Endothelial cell of umbilical vein (primary cell): ENCODE measurements around the gene SULT1C3. TPM values are rescaled to one million over a fixed set of nuclear protein-coding genes. Genes with fewer than 3 reads are reported as not detected.

ENCODE experiments used
- BruUV-seq: library from RNA; stranded (reverse); fragments of 400-500 nt; replicated peaks from 2 replicates; lab custom pipeline; 2021; lab: Mats Ljungman, UMichigan
- CTCF ChIA-PET: fragments of 300-600, 350-600 bp; sonication (Branson Sonifier 250); formaldehyde crosslinking; loops from one replicate; lab custom pipeline; 2021; ENCODE audit warnings: antibody characterized with exemption, inconsistent platforms; lab: Charles Lee
- POLR2A ChIA-PET: fragments of 300-600, 350-600 bp; sonication (Branson Sonifier 250); formaldehyde crosslinking; loops from one replicate; lab custom pipeline; 2021; ENCODE audit warnings: antibody characterized with exemption, inconsistent platforms; lab: Charles Lee
- DNase-seq: peaks from one replicate; pipeline ENCODE4 v3.0.0-alpha.2; 2011; ENCODE audit warnings: low read depth, low spot score
- FAIRE-seq: peaks from 2 replicates; lab custom pipeline; 2011; peaks lifted over from hg19 to GRCh38; lab: Jason Lieb, UNC
- H2AFZ ChIP-seq: 2 replicates; pipeline ENCODE4 v1.6.0; 2012; ENCODE audit warnings: low read depth, low read length, control low read depth, inconsistent platforms
- H3K27ac ChIP-seq: 2 replicates; pipeline ENCODE4 v1.5.1; 2011; ENCODE audit warnings: low read depth, mild to moderate bottlenecking, control low read depth, low read length, moderate library complexity; ENCODE audit not compliant: insufficient read depth
- H3K27me3 ChIP-seq, 2 experiments: 2 replicates each; pipeline versions ENCODE4 v1.6.0 to v1.6.1; 2011; ENCODE audit warnings: low read length in 2 of 2, mixed read lengths in 1 of 2; ENCODE audit not compliant: control insufficient read depth in 2 of 2, insufficient read depth in 2 of 2
- H3K36me3 ChIP-seq, 2 experiments: 2 replicates in 1 of 2; 3 replicates in 1 of 2; pipeline ENCODE4 v1.5.1; 2011; ENCODE audit warnings: low read length in 2 of 2, mild to moderate bottlenecking in 1 of 2, moderate library complexity in 1 of 2; ENCODE audit not compliant: control insufficient read depth in 2 of 2, insufficient read depth in 2 of 2; ENCODE audit errors: extremely low read depth in 1 of 2
- H3K4me1 ChIP-seq: 3 replicates; pipeline ENCODE4 v1.5.1; 2011; ENCODE audit warnings: mild to moderate bottlenecking, low read length; ENCODE audit not compliant: control insufficient read depth, insufficient read depth; ENCODE audit errors: extremely low read depth
- H3K4me2 ChIP-seq: 2 replicates; pipeline ENCODE4 v1.6.1; 2011; ENCODE audit warnings: low read length, control low read depth, mixed read lengths; ENCODE audit not compliant: insufficient read depth
- H3K4me3 ChIP-seq, 3 experiments: fragments of 200-600 bp in 1 of 3; sonication (generic), shearing (Covaris generic) in 1 of 3; replicated peaks in 1 of 3; 2 replicates each; pipeline ENCODE4 v1.5.1; 2011 to 2016; ENCODE audit warnings: control low read depth in 3 of 3, low read length in 3 of 3, mild to moderate bottlenecking in 2 of 3, inconsistent platforms in 1 of 3, low read depth in 1 of 3, moderate library complexity in 1 of 3; ENCODE audit not compliant: insufficient read depth in 1 of 3
- H3K79me2 ChIP-seq: 2 replicates; pipeline ENCODE4 v1.6.0; 2012; ENCODE audit warnings: low read length, inconsistent platforms; ENCODE audit not compliant: control insufficient read depth, insufficient read depth
- H3K9ac ChIP-seq: replicated peaks from 2 replicates; pipeline ENCODE3; 2011; ENCODE audit warnings: low read length, control low read depth; ENCODE audit not compliant: insufficient read depth; ENCODE audit errors: extremely low read depth
- H3K9me1 ChIP-seq: replicated peaks from 3 replicates; pipeline ENCODE4 v1.6.0; 2011; ENCODE audit warnings: mild to moderate bottlenecking, low read length; ENCODE audit not compliant: control insufficient read depth, insufficient read depth; ENCODE audit errors: extremely low read depth
- H3K9me3 ChIP-seq: replicated peaks from 2 replicates; pipeline ENCODE4 v1.5.1; 2012; ENCODE audit warnings: low read length, inconsistent platforms; ENCODE audit not compliant: control insufficient read depth, insufficient read depth
- H4K20me1 ChIP-seq: replicated peaks from 2 replicates; pipeline ENCODE3; 2011; ENCODE audit warnings: mild to moderate bottlenecking, low read length; ENCODE audit not compliant: control insufficient read depth, insufficient read depth; ENCODE audit errors: extremely low read depth
- CTCF ChIP-seq, 2 donors: IDR thresholded peaks; 1 replicate in 1 of 2; 2 replicates in 1 of 2; pipeline ENCODE4 v1.5.1; 2011; ENCODE audit warnings: low read length in 2 of 2, mild to moderate bottlenecking in 2 of 2, moderate library complexity in 2 of 2, control low read depth in 1 of 2, inconsistent platforms in 1 of 2, low read depth in 1 of 2; ENCODE audit not compliant: insufficient read depth in 1 of 2; ENCODE audit errors: extremely low read depth in 1 of 2
- FOS ChIP-seq: IDR thresholded peaks from 2 replicates; pipeline ENCODE4 v1.6.1; 2011; ENCODE audit warnings: mild to moderate bottlenecking, low read length, moderate library complexity, borderline replicate concordance; ENCODE audit not compliant: insufficient read depth
- GATA2 ChIP-seq: IDR thresholded peaks from 2 replicates; pipeline ENCODE4 v1.7.0; 2011; ENCODE audit warnings: low read depth, mild to moderate bottlenecking, moderate library complexity, mixed read lengths, low read length; ENCODE audit not compliant: insufficient read length, insufficient read depth
- JUN ChIP-seq: IDR thresholded peaks from 2 replicates; pipeline ENCODE4 v1.6.1; 2011; ENCODE audit warnings: borderline replicate concordance, low read depth; ENCODE audit not compliant: insufficient read length, insufficient read depth
- MAX ChIP-seq: IDR thresholded peaks from 2 replicates; pipeline ENCODE4 v1.6.1; 2011; ENCODE audit not compliant: insufficient read depth, insufficient read length
- MYC ChIP-seq: IDR thresholded peaks from one replicate; pipeline ENCODE4 v1.6.1; 2011; ENCODE audit warnings: mild to moderate bottlenecking, low read depth, low read length
- POLR2A ChIP-seq: IDR thresholded peaks from 2 replicates; pipeline ENCODE4 v1.6.1; 2012; ENCODE audit warnings: low read depth, mild to moderate bottlenecking, control low read depth, low read length
- POLR2AphosphoS5 ChIP-seq: IDR thresholded peaks from 2 replicates; pipeline ENCODE4 v1.6.1; 2012; ENCODE audit warnings: low read depth, mild to moderate bottlenecking, control low read depth, low read length, moderate library complexity; ENCODE audit not compliant: insufficient read depth
- dilution Hi-C: fragments of 300-500 bp; cut with MboI; formaldehyde crosslinking; loops from one replicate; pipeline ENCODE4 v1.15.0; 2019; ENCODE audit warnings: low sequenced_read_pairs; ENCODE audit not compliant: extremely low pct_ligation_motif_present
- intact Hi-C: fragments of 100-400 bp; cut with micrococcal nuclease; formaldehyde crosslinking; loops from one replicate; pipeline ENCODE4 v1.10.0; 2022
- polyA plus RNA-seq, 4 experiments: library from polyadenylated mRNA; depleted of rRNA in 3 of 4; stranded (reverse) in 3 of 4; unstranded in 1 of 4; fragments of >200 nt; gene quantifications; 2 replicates each; pipeline versions ENCODE4 v1.2.1 to v1.2.3, GENCODE V29; 2011 to 2012; ENCODE audit warnings: missing spikeins in 1 of 4
- total RNA-seq: library from RNA; stranded (reverse); gene quantifications from 2 replicates; pipeline ENCODE4 v1.2.3, GENCODE V29; 2021

Gene SULT1C3
- total and polyA plus RNA-seq, 2 donors (not counting 3 experiments of a cell fraction or from before 2014, with no cell fraction given): not detected

- FAIRE-seq: no peak
- H3K79me2 ChIP-seq: no peaks in the 10 kb centered on the region
- no peaks in the 10 kb centered on the region for H3K9me1 ChIP-seq
- no peak overlapping the region for H3K9ac ChIP-seq
- POLR2A ChIA-PET: no interaction called here
- no TSS peak for BruUV-seq
- dilution Hi-C loops (no loop called here), intact Hi-C loops (no loop called here)
- no peaks in the 10 kb centered on the region for H3K4me1 ChIP-seq
- no peaks in the 10 kb centered on the region for H4K20me1 ChIP-seq
- no peak overlapping the region for H3K4me2 ChIP-seq
- H3K9me3 ChIP-seq: peaks cover 1% of the 10 kb centered on the region
- H3K27me3 ChIP-seq: no peaks in the 10 kb centered on the region
- H3K36me3 ChIP-seq: no peaks in the 10 kb centered on the region
- DNase-seq: no peak
- TF ChIP-seq FOS: no peak
- TF ChIP-seq POLR2A: no peak
- TF ChIP-seq POLR2AphosphoS5: no peak
- TF ChIP-seq MYC: no peak
- TF ChIP-seq CTCF (IDR thresholded peaks at IDR 0.05; ENCODE audit: extremely low read depth in 1 of 2, insufficient read depth in 1 of 2, low read depth in 1 of 2, low read length in 2 of 2): no peak
- no peak for TF ChIP-seq JUN
- no peak for TF ChIP-seq MAX
- no peak for TF ChIP-seq GATA2
- CTCF ChIA-PET: no interaction called here
- H2AFZ ChIP-seq: no peak overlapping the region
- H3K4me3 ChIP-seq: no peak overlapping the region
- no peak overlapping the region for H3K27ac ChIP-seq
Measured at GRCh38 chr2:108235577-108235976, 4.2 kb upstream of the SULT1C3 start.
